Endometrial microvascular endothelial cells (primary cell): Measurements from ENCODE around the gene FCHO1. TPM values are rescaled to one million over a fixed set of nuclear protein-coding genes. Genes with fewer than 3 reads are reported as not detected.
"Not testable (repeated sequence)": the region's sequence is repeated elsewhere in the genome, so short reads cannot be mapped to it uniquely, and the experiment has no call there.

Source experiments
- in situ Hi-C: cut with HindIII; loops from 2 replicates; pipeline ENCODE4 v1.10.0; 2017; ENCODE audit warnings: low sequenced_read_pairs, low pct_unique_long_range_greater_than_20kb; ENCODE audit errors: inconsistent ontology term
- total RNA-seq: library from RNA; depleted of rRNA; stranded (reverse); fragments of >200 nt; gene quantifications from one replicate; pipeline ENCODE4 v1.2.3, GENCODE V29; 2015; ENCODE audit errors: inconsistent ontology term

FCHO1 gene
- total RNA-seq, 1 donor from 2014 or later = 3.0 TPM

- in situ Hi-C loops = no loop called here
Measured at GRCh38 chr19:17784201-17785008, 33.1 kb downstream of the FCHO1 start.

GRCh38 chr19:17787274-17787913, 36.1 kb downstream of the FCHO1 start:
- in situ Hi-C loops = no loop called here

GRCh38 chr19:17788632-17789031, 37.4 kb downstream of the FCHO1 start:
- in situ Hi-C loops = no loop called here

GRCh38 chr19:17790059-17790780, 38.9 kb downstream of the FCHO1 start:
- in situ Hi-C loops = no loop called here

GRCh38 chr19:17794412-17794730, 43.1 kb downstream of the FCHO1 start:
- in situ Hi-C loops = no loop called here

- in situ Hi-C loops = no loop called here
Measured at GRCh38 chr19:17794731-17795494, 43.6 kb downstream of the FCHO1 start, which contains the start of gene B3GNT3. TSS of gene B3GNT3 (plus strand) at chr19:17795138. CDS start at chr19:17807808, 12,670 bp downstream.

- in situ Hi-C loops = no loop called here
Measured at GRCh38 chr19:17795495-17795856, 44.2 kb downstream of the FCHO1 start.

GRCh38 chr19:17796013-17796837, 44.9 kb downstream of the FCHO1 start:
- in situ Hi-C loops = no loop called here

GRCh38 chr19:17796838-17797423, 45.7 kb downstream of the FCHO1 start:
- in situ Hi-C loops = no loop called here

- in situ Hi-C loops = no loop called here
Measured at GRCh38 chr19:17797424-17798201, 46.3 kb downstream of the FCHO1 start.

- in situ Hi-C loops = not testable (repeated sequence)
Measured at GRCh38 chr19:17798599-17798998, 47.3 kb downstream of the FCHO1 start.

GRCh38 chr19:17802137-17802858, 51.0 kb downstream of the FCHO1 start:
- in situ Hi-C loops = no loop called here

GRCh38 chr19:17803264-17803896, 52.1 kb downstream of the FCHO1 start:
- in situ Hi-C loops = no loop called here

- in situ Hi-C loops = no loop called here
Measured at GRCh38 chr19:17805427-17805826, 54.1 kb downstream of the FCHO1 start.

- in situ Hi-C loops = no loop called here
Measured at GRCh38 chr19:17806945-17807344, 55.7 kb downstream of the FCHO1 start.

- in situ Hi-C loops = no loop called here
Measured at GRCh38 chr19:17807731-17808316, 56.5 kb downstream of the FCHO1 start.
